Measurements from ENCODE around the gene RPS19. TPM values are rescaled to one million over a fixed set of nuclear protein-coding genes. Genes with fewer than 3 reads are reported as not detected.
A peak's percentile ranks its signal among the peaks of the same experiment; 100 is the strongest.

Gene RPS19
- total and polyA plus RNA-seq, 10 donors: 744 to 8,491 (median 1,984) TPM

DNA sequence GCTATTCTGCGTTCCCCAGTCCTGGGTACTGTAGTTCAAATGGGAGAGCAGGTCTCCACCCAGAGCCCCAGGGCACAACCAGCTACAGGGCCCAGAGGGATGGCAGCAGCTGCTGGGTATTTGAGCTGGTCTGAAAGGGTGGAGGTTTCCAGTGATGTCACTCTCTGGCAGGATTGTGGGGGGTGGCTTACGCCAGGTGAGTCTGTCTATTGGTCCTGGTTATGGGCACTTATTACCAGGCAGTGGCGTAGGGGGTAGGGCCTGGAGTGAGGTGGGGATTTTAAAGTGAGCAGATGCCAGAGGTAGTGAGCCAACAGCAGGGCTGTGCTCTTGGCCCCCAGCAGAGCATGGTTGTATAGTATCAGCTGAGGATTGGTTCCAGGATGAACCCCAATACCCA, 6.2 kb downstream of the RPS19 start:
- H3K36me3 ChIP-seq: peaks cover 12 to 100% (median 84%) of the 10 kb centered on the region in 6 donors
- H3K27ac ChIP-seq: peak overlapping the region in 5 of 8 donors; percentile 8 to 99 (median 56)
- DNase-seq: peak; percentile 33
- peaks cover 59 to 100% (median 98%) of the 10 kb centered on the region in 6 donors for H3K4me1 ChIP-seq
- H3K27me3 ChIP-seq (replicated peaks in 1 of 7): no peaks in the 10 kb centered on the region
- 81 to 96% (median 93%) methylated on average over 3 of the region's 3 CpGs for WGBS, 5 donors
- TF ChIP-seq POLR2AphosphoS5 (IDR thresholded peaks at IDR 0.05) (peak in 1 of 3 donors; percentile 6), POLR2A (IDR thresholded peaks at IDR 0.05) (no peak)
- intact Hi-C loops (cut with DNase I; ENCODE audit: low total_unique reads): no loop called here
- H3K4me3 ChIP-seq: no peak overlapping the region
- no peaks in the 10 kb centered on the region for H3K9me3 ChIP-seq

GRCh38 chr19:41868120-41868988, 8.3 kb downstream of the RPS19 start:
- intact Hi-C loops (cut with DNase I; ENCODE audit: low total_unique reads): no loop called here
- no peaks in the 10 kb centered on the region for H3K9me3 ChIP-seq
- peaks cover 12 to 97% (median 74%) of the 10 kb centered on the region in 6 donors for H3K36me3 ChIP-seq
- no peak overlapping the region for H3K4me3 ChIP-seq
- WGBS, 5 donors: 77 to 87% (median 84%) methylated on average over 10 of the region's 10 CpGs
- TF ChIP-seq POLR2A (IDR thresholded peaks at IDR 0.05) (no peak), POLR2AphosphoS5 (IDR thresholded peaks at IDR 0.05) (peak in 1 of 3 donors; percentile 36)
- peak overlapping the region in 6 of 8 donors; percentile 13 to 99 (median 90) for H3K27ac ChIP-seq
- H3K4me1 ChIP-seq: peaks cover 59 to 100% (median 98%) of the 10 kb centered on the region in 6 donors
- DNase-seq: no peak
- H3K27me3 ChIP-seq (replicated peaks in 1 of 7): no peaks in the 10 kb centered on the region

- H3K9me3 ChIP-seq: no peaks in the 10 kb centered on the region
- H3K27ac ChIP-seq: peak overlapping the region in 6 of 8 donors; percentile 15 to 99 (median 90)
- peaks cover 11 to 91% (median 68%) of the 10 kb centered on the region in 6 donors for H3K36me3 ChIP-seq
- DNase-seq: no peak
- no peaks in the 10 kb centered on the region for H3K27me3 ChIP-seq (replicated peaks in 1 of 7)
- intact Hi-C loops (cut with DNase I; ENCODE audit: low total_unique reads): no loop called here
- no peak overlapping the region for H3K4me3 ChIP-seq
- H3K4me1 ChIP-seq: peaks cover 62 to 100% (median 98%) of the 10 kb centered on the region in 6 donors
- 88 to 93% (median 90%) methylated on average over 12 of the region's 12 CpGs for WGBS, 5 donors
- TF ChIP-seq POLR2A (IDR thresholded peaks at IDR 0.05) (no peak), POLR2AphosphoS5 (IDR thresholded peaks at IDR 0.05) (no peak)
- TF ChIP-seq, protein P1, sequence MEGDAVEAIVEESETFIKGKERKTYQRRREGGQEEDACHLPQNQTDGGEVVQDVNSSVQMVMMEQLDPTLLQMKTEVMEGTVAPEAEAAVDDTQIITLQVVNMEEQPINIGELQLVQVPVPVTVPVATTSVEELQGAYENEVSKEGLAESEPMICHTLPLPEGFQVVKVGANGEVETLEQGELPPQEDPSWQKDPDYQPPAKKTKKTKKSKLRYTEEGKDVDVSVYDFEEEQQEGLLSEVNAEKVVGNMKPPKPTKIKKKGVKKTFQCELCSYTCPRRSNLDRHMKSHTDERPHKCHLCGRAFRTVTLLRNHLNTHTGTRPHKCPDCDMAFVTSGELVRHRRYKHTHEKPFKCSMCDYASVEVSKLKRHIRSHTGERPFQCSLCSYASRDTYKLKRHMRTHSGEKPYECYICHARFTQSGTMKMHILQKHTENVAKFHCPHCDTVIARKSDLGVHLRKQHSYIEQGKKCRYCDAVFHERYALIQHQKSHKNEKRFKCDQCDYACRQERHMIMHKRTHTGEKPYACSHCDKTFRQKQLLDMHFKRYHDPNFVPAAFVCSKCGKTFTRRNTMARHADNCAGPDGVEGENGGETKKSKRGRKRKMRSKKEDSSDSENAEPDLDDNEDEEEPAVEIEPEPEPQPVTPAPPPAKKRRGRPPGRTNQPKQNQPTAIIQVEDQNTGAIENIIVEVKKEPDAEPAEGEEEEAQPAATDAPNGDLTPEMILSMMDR (IDR thresholded peaks at IDR 0.05 in 8 of 11, conservative IDR thresholded peaks at IDR 0.05 in 3 of 11): no peak
Measured at GRCh38 chr19:41868989-41869300, 8.9 kb downstream of the RPS19 start.

- Histone ChIP-seq H3K36me3 (peaks cover 7 to 86% (median 63%) of the 10 kb centered on the region in 6 donors), H3K27ac (peak overlapping the region in 6 of 8 donors; percentile 46 to 99 (median 90)), H3K4me3 (no peak overlapping the region), H3K4me1 (peaks cover 60 to 100% (median 98%) of the 10 kb centered on the region in 6 donors), H3K9me3 (no peaks in the 10 kb centered on the region), H3K27me3 (replicated peaks in 1 of 7) (no peaks in the 10 kb centered on the region)
- intact Hi-C loops (cut with DNase I; ENCODE audit: low total_unique reads): no loop called here
- TF ChIP-seq POLR2A (IDR thresholded peaks at IDR 0.05) (no peak), POLR2AphosphoS5 (IDR thresholded peaks at IDR 0.05) (no peak)
- TF ChIP-seq, protein P1 (IDR thresholded peaks at IDR 0.05 in 8 of 11, conservative IDR thresholded peaks at IDR 0.05 in 3 of 11): no peak
- no peak for DNase-seq
- WGBS, 5 donors: 80 to 87% (median 82%) methylated on average over 11 to 13 of the region's 13 CpGs
Measured at GRCh38 chr19:41869374-41869955, 9.4 kb downstream of the RPS19 start.

Data from spleen (tissue), 11 donors.